Testis (tissue), 2 donors: ENCODE results near the gene DPH2.

Source experiments
- POLR2A ChIP-seq: fragments of 450-650 bp; IDR thresholded peaks from one replicate; pipeline ENCODE4 v1.6.1; 2017; ENCODE audit warnings: antibody characterized with exemption, mild to moderate bottlenecking, moderate library complexity
- TF ChIP-seq, protein P1 (sequence below), 3 experiments: fragments of 450-650 bp in 2 of 3; fragments of 200-600 bp in 1 of 3; sonication (generic) in 1 of 3; IDR thresholded peaks; one replicate each; pipeline ENCODE4 v1.5.1; 2016 to 2019; ENCODE audit warnings: antibody characterized with exemption in 3 of 3, mild to moderate bottlenecking in 2 of 3, moderate library complexity in 1 of 3

- TF ChIP-seq, protein P1, sequence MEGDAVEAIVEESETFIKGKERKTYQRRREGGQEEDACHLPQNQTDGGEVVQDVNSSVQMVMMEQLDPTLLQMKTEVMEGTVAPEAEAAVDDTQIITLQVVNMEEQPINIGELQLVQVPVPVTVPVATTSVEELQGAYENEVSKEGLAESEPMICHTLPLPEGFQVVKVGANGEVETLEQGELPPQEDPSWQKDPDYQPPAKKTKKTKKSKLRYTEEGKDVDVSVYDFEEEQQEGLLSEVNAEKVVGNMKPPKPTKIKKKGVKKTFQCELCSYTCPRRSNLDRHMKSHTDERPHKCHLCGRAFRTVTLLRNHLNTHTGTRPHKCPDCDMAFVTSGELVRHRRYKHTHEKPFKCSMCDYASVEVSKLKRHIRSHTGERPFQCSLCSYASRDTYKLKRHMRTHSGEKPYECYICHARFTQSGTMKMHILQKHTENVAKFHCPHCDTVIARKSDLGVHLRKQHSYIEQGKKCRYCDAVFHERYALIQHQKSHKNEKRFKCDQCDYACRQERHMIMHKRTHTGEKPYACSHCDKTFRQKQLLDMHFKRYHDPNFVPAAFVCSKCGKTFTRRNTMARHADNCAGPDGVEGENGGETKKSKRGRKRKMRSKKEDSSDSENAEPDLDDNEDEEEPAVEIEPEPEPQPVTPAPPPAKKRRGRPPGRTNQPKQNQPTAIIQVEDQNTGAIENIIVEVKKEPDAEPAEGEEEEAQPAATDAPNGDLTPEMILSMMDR (IDR thresholded peaks at IDR 0.05) = no peak
- no peak for TF ChIP-seq POLR2A
These were observed 51.3 kb downstream of the DPH2 start for GRCh38 chr1:44021156-44021555.
